GM21528 (cell line): ENCODE results near the gene C7orf57.

Experiments
- ATAC-seq: cut with Tn5 transposase; IDR thresholded peaks from one replicate; pipeline ENCODE4 v1.9.1; 2021; ENCODE audit warnings: mild to moderate bottlenecking, moderate library complexity; ENCODE audit not compliant: unreplicated experiment, low FRiP score

C7orf57 gene

GRCh38 chr7:48083114-48083830, 47.9 kb downstream of the C7orf57 start:
- ATAC-seq, result no peak

DNA sequence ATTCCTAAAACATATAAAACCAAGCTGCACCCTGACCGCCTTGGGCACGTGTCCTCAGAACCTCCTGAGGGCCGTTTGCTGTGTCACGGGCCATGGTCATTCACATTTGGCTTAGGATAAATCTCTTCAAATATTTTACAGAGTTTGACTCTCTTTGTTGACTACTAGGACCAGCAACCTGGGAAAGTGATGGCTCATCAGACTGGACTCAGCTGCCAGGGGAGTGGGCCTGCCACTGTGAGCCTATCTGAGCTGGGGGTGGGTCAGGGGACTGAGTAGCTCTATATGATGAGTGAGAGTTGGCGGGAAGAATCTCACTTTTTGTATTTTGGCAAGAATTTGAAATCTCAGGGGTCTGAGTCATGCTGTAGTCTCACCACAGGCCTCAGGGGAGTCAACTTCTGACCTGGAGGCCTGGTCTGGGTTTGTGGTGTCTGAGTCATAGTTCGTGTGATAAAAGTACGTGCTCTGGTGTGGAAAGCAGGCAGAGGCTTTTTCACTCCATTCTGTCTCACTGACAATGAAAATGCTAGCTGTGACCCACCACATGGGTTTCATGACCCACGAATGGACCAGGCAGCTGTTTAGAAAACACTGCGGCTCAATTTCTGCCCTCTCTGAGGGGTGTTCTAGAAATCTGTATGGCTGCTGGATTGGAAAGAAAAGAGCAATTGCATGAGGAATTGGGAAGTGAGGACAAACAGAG, 49.5 kb downstream of the C7orf57 start:
- ATAC-seq, result peak; percentile 66

GRCh38 chr7:48085433-48085791, 50.1 kb downstream of the C7orf57 start:
- peak; percentile 14 for ATAC-seq

GRCh38 chr7:48085942-48086341, 50.6 kb downstream of the C7orf57 start:
- ATAC-seq, result no peak

DNA sequence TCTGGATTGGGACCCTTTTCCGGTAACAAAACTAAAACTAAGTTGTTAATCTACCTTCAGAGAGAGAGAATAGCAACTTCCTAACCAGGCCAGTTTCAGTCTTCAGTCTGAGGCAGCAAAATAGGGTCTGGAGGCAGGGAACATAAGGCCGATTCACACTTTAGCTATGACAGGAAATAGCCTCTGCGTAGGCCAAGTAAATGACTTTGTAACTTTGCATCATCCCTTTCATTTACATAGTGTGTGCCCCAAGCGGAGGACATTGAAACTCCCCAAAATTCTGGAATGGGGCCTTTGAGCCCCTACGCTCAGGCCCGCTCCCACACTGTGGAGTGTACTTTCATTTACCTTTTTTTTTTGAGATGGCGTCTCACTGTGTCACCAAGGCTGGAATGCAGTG, 52.0 kb downstream of the C7orf57 start:
- ATAC-seq, result peak; percentile 24

GRCh38 chr7:48088559-48089045, 53.3 kb downstream of the C7orf57 start:
- ATAC-seq, result peak; percentile 67

GRCh38 chr7:48089046-48090003, 54.0 kb downstream of the C7orf57 start, which contains the start of gene UPP1:
Gene UPP1 (plus strand): TSS chr7:48089265. CDS start chr7:48094784, 5,519 bp downstream.
- ATAC-seq, result peak; percentile 58

- ATAC-seq, result no peak
Measured at GRCh38 chr7:48090095-48090805, 54.9 kb downstream of the C7orf57 start.

- ATAC-seq, result no peak
Measured at GRCh38 chr7:48091506-48092433, 56.4 kb downstream of the C7orf57 start.

- ATAC-seq, result no peak
Measured at GRCh38 chr7:48094861-48095293, 59.5 kb downstream of the C7orf57 start.

GRCh38 chr7:48096273-48096672, 60.9 kb downstream of the C7orf57 start:
- ATAC-seq, result no peak

DNA sequence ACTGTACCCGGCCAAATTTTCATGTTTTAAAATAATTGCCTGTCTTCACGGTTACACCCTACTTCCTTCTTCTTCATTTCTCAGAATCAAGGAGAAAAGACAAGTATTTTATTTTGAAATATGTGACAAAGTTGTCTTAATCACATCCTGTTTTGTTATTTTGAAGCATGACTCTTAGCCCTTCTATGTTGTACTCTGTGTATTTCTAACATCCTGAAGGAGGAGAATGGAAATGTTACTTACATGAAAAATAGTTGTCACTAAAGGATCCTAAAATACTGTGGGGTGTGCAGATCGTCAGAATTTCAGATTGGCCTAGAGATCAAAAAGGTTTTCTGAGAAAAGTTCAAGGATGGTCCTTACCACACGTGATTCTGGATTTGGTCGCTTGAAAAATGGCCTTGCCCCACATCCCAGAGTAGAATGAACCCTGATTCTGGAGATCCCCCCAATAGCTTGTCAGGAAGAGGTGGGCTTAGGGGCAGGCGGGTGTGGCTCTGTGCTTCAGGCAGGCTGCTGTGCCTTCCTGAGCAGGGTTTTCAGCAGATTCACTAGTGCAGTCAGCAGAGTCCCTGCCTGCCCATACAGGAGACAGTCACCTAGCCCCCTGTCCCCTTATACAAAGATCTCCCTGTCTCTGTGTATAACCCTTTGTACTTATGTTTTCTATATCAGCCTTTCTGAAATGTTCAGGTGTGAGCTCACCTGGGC, 62.3 kb downstream of the C7orf57 start:
- no peak for ATAC-seq

GRCh38 chr7:48098846-48099245, 63.5 kb downstream of the C7orf57 start:
- no peak for ATAC-seq

DNA sequence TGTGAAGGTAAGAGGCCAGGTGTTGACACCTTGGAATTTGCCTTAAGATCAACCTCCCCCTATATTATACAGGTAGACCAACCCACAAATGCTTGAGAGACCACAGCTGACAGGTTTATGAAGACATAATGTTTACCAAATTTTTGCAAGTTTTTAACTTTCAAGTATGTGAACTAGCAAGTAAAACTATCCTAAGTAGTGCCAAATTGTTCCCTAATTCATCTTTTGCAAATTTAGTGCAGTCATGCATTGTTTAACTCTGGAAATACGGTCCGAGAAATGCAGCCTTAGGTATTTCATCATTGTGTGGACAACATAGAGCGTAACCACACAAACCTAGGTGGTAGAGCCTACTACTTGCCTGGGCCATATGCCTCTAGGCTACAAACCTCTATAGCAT, 64.4 kb downstream of the C7orf57 start:
- no peak for ATAC-seq

- no peak for ATAC-seq
Measured at GRCh38 chr7:48101352-48101751, 66.0 kb downstream of the C7orf57 start.

- ATAC-seq, result no peak
Measured at GRCh38 chr7:48101968-48102367, 66.6 kb downstream of the C7orf57 start.

DNA sequence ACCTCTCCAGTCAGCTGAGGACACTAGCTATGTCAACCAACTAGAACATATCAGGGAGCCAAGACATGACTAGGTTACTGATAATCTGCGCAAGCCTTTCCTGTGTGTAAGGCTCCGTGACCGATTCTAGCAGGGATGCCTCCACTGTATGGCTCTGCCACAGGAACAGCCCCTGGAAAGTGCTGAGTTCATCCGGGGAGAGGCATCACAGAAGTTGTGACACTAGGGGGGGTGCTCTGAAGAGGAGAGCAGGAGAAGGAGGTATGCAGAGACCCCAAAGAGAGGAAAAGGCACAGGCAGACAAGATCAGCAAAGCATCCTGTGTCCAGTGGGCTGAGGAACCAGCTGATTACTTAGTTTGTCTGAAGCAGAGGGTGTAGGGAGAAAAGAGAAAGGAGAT, 67.2 kb downstream of the C7orf57 start:
- ATAC-seq, result no peak

DNA sequence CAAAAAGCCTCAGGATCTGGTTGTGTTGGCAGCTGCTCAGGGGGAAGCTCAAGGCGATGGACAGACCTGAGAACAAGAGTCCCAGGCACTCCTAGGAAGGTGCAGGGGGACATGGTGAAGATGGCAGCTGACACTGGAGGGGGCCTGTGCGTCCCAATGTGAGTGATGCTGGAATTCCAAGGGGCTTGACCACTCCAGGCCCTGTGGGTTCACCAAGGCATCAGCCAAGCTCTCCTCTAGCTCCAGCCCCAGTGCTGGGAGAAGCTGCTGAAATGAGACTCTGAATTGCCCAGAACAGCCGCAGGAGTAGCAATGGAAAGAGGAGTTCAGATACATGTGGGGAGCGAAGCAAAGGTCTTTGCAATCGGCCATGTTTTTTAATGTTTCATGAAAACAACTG, 69.7 kb downstream of the C7orf57 start:
- no peak for ATAC-seq
